GM12865 (cell line): ENCODE data around the gene SETDB1.
"Not testable (repeated sequence)": the region's sequence is repeated elsewhere in the genome, so short reads cannot be mapped to it uniquely, and the experiment has no call there.

Experiments
- DNase-seq: peaks from one replicate; pipeline ENCODE4 v3.0.0; 2010; ENCODE audit warnings: low read depth
- H3K4me3 ChIP-seq: 2 replicates; pipeline ENCODE4 v1.5.1; 2011; ENCODE audit warnings: mild to moderate bottlenecking, low read depth, low read length, control low read depth
- TF ChIP-seq, protein P1 (sequence below): IDR thresholded peaks from 2 replicates; pipeline ENCODE4 v1.5.1; 2011; ENCODE audit warnings: low read length, control low read depth, low read depth, inconsistent platforms; ENCODE audit not compliant: insufficient read depth; ENCODE audit errors: missing control alignments

The SETDB1 gene

DNA sequence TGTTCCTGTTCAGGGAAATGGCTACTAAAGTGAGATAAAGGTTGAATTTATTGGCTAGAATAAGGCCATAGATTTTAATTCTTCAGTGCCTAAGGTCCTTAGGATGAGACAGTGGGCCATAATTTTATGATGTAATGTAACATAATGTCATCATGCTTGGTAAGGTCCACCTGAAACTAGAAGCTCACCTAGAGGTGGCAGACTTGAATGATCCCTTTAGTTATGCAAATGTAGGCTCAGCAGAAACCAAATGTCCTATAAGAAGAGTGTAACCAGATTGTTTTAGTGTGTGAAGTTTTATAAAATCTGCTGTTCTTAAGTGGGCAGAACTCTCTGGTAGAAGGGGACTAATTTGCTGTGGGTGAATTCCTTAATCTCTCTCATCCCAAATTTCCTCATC, 13.5 kb upstream of the SETDB1 start:
- TF ChIP-seq, protein P1, sequence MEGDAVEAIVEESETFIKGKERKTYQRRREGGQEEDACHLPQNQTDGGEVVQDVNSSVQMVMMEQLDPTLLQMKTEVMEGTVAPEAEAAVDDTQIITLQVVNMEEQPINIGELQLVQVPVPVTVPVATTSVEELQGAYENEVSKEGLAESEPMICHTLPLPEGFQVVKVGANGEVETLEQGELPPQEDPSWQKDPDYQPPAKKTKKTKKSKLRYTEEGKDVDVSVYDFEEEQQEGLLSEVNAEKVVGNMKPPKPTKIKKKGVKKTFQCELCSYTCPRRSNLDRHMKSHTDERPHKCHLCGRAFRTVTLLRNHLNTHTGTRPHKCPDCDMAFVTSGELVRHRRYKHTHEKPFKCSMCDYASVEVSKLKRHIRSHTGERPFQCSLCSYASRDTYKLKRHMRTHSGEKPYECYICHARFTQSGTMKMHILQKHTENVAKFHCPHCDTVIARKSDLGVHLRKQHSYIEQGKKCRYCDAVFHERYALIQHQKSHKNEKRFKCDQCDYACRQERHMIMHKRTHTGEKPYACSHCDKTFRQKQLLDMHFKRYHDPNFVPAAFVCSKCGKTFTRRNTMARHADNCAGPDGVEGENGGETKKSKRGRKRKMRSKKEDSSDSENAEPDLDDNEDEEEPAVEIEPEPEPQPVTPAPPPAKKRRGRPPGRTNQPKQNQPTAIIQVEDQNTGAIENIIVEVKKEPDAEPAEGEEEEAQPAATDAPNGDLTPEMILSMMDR = no peak
- no peak for DNase-seq
- H3K4me3 ChIP-seq = no peak overlapping the region

- TF ChIP-seq, protein P1 = no peak
- no peak overlapping the region for H3K4me3 ChIP-seq
- no peak for DNase-seq
Observed at GRCh38 chr1:150917387-150917786, 8.8 kb upstream of the SETDB1 start.

GRCh38 chr1:150922519-150922975, 3.6 kb upstream of the SETDB1 start:
- H3K4me3 ChIP-seq = no peak overlapping the region
- peak; percentile 92 for DNase-seq
- TF ChIP-seq, protein P1 = peak; percentile 83

DNA sequence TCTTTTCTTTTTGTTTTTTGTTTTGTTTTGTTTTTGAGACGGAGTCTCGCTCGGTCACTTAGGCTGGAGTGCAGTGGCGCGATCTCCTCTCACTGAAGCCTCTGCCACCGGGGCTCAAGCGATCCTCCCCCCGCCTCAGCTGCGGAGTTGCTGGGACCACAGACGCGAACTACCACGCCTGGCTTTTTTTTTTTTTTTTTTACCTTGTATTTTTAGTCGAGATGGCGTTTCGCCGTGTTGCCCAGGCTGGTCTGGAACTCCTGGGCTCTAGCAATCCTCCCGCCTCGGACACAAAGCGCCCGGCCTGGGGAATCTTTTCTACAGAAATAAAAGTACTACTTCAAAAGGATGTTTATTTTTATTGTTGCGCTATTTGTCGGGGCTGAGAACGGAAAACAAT, 1.1 kb upstream of the SETDB1 start:
- DNase-seq = peak; percentile 64
- TF ChIP-seq, protein P1 = no peak
- peak overlapping the region; percentile 90 for H3K4me3 ChIP-seq

- no peak overlapping the region for H3K4me3 ChIP-seq
- TF ChIP-seq, protein P1 = no peak
- no peak for DNase-seq
Observed at GRCh38 chr1:150927624-150928023, 1.5 kb downstream of the SETDB1 start.

- DNase-seq = no peak
- TF ChIP-seq, protein P1 = no peak
- no peak overlapping the region for H3K4me3 ChIP-seq
Observed at GRCh38 chr1:150928286-150928685, 2.1 kb downstream of the SETDB1 start.

GRCh38 chr1:150928775-150929174, 2.6 kb downstream of the SETDB1 start:
- DNase-seq, H3K4me3 ChIP-seq: not testable (repeated sequence)

DNA sequence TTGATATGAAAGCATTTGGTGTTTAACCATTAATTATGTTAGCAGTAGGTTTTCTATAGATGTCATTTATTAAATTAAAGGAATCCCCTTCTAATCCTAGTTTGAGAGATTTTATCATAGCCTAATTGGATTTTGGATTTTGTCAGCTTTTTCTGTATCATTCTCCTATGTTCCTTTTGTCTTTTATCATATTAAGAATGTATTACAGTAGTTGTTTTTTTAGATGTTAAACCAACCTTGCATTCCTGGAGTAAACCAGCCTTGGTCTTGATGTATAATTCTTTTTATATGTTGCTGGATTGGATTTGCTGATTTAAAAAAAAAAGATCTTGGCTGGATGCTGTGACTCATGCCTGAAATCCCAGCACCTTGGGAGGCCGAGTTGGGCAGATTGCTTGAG, 5.6 kb downstream of the SETDB1 start:
- peak; percentile 28 for DNase-seq
- no peak overlapping the region for H3K4me3 ChIP-seq
- TF ChIP-seq, protein P1 = no peak
